GM23338 (cell line): ENCODE results near the gene THRB. TPM values are rescaled to one million over a fixed set of nuclear protein-coding genes. Genes with fewer than 3 reads are reported as not detected.

ENCODE experiments used
- ATAC-seq: fragments of 200-7000 bp; cut with Tn5 transposase; 3 replicates; pipeline ENCODE4 v1.9.1; 2020
- DNase-seq: peaks from one replicate; pipeline ENCODE4 v3.0.0-alpha.2; 2015; ENCODE audit warnings: low spot score
- H2AFZ ChIP-seq: fragments of 200-600 bp; sonication (generic); 2 replicates; pipeline ENCODE4 v1.8.0; 2016; ENCODE audit warnings: antibody characterized with exemption, mild to moderate bottlenecking, moderate library complexity
- H3F3A ChIP-seq: fragments of 200-600 bp; sonication (generic); replicated peaks from 2 replicates; pipeline ENCODE4 v1.8.0; 2017; ENCODE audit warnings: antibody characterized with exemption, mixed run types, low read depth
- H3K27ac ChIP-seq: fragments of 200-600 bp; sonication (generic); 2 replicates; pipeline ENCODE4 v1.6.1; 2016; ENCODE audit warnings: low read depth
- H3K27me3 ChIP-seq: fragments of 200-600 bp; sonication (generic); 2 replicates; pipeline ENCODE4 v1.8.0; 2016; ENCODE audit warnings: mild to moderate bottlenecking, mixed run types, moderate library complexity; ENCODE audit not compliant: insufficient read depth
- H3K36me3 ChIP-seq: fragments of 200-600 bp; sonication (generic); 2 replicates; pipeline ENCODE4 v1.8.0; 2016; ENCODE audit warnings: mild to moderate bottlenecking; ENCODE audit not compliant: insufficient read depth
- H3K4me1 ChIP-seq: fragments of 200-600 bp; sonication (generic); 2 replicates; pipeline ENCODE4 v1.8.0; 2016; ENCODE audit warnings: mild to moderate bottlenecking, moderate library complexity; ENCODE audit not compliant: insufficient read depth
- H3K4me2 ChIP-seq: fragments of 200-600 bp; sonication (generic); 2 replicates; pipeline ENCODE4 v1.7.1; 2017; ENCODE audit warnings: mixed run types
- H3K4me3 ChIP-seq: fragments of 200-600 bp; sonication (generic); 2 replicates; pipeline ENCODE4 v1.6.1; 2016; ENCODE audit warnings: mixed run types
- H3K79me2 ChIP-seq: fragments of 200-600 bp; sonication (generic); replicated peaks from 2 replicates; pipeline ENCODE4 v1.8.0; 2017; ENCODE audit warnings: mild to moderate bottlenecking; ENCODE audit not compliant: insufficient read depth
- H3K9me2 ChIP-seq: fragments of 200-600 bp; sonication (generic); 2 replicates; pipeline ENCODE4 v1.8.0; 2017; ENCODE audit not compliant: insufficient read depth
- H4K20me1 ChIP-seq: fragments of 200-600 bp; sonication (generic); replicated peaks from 2 replicates; pipeline ENCODE4 v1.8.0; 2017; ENCODE audit warnings: mild to moderate bottlenecking; ENCODE audit not compliant: insufficient read depth
- H3K27ac Mint-ChIP-seq: 2 replicates; pipeline ENCODE4 v1.8.0; 2020; ENCODE audit warnings: inconsistent platforms, mild to moderate bottlenecking, moderate library complexity, mixed read lengths
- H3K27me3 Mint-ChIP-seq: 3 replicates; pipeline ENCODE4 v1.8.0; 2022; ENCODE audit warnings: low read depth, mild to moderate bottlenecking, moderate library complexity, mixed read lengths, inconsistent platforms; ENCODE audit not compliant: insufficient read depth, poor library complexity
- H3K36me3 Mint-ChIP-seq: 3 replicates; pipeline ENCODE4 v1.8.0; 2021; ENCODE audit warnings: low read depth, mild to moderate bottlenecking, inconsistent platforms, moderate library complexity, mixed read lengths
- H3K4me1 Mint-ChIP-seq: 3 replicates; pipeline ENCODE4 v1.8.0; 2020; ENCODE audit warnings: mild to moderate bottlenecking, inconsistent platforms, mixed read lengths
- H3K4me3 Mint-ChIP-seq: 3 replicates; pipeline ENCODE4 v1.8.0; 2021; ENCODE audit warnings: moderate library complexity, mild to moderate bottlenecking, inconsistent platforms, mixed read lengths
- H3K9me3 Mint-ChIP-seq: 3 replicates; pipeline ENCODE4 v1.8.0; 2020; ENCODE audit warnings: moderate library complexity, mild to moderate bottlenecking, inconsistent platforms, mixed read lengths
- CREB1 ChIP-seq: fragments of 250-450 bp; sonication (Bioruptor Pico); IDR thresholded peaks from 2 replicates; pipeline ENCODE4 v1.5.0; 2020; ENCODE audit warnings: low read depth, mild to moderate bottlenecking, moderate library complexity
- EZH2 ChIP-seq: fragments of 200-600 bp; sonication (generic); IDR thresholded peaks from one replicate; pipeline ENCODE4 v1.8.0; 2017; ENCODE audit warnings: antibody characterized with exemption, mild to moderate bottlenecking, low read depth; ENCODE audit not compliant: unreplicated experiment
- EZH2phosphoT487 ChIP-seq: fragments of 200-600 bp; sonication (generic); IDR thresholded peaks from one replicate; pipeline ENCODE4 v1.8.1; 2018; ENCODE audit warnings: antibody characterized with exemption; ENCODE audit not compliant: unreplicated experiment
- JUNB ChIP-seq: IDR thresholded peaks from one replicate; pipeline ENCODE4 v1.6.1; 2016; ENCODE audit warnings: antibody characterized with exemption; ENCODE audit not compliant: unreplicated experiment
- NANOG ChIP-seq: IDR thresholded peaks from 2 replicates; pipeline ENCODE4 v1.6.1; 2016; ENCODE audit warnings: antibody characterized with exemption, borderline replicate concordance
- POLR2AphosphoS5 ChIP-seq: IDR thresholded peaks from 2 replicates; pipeline ENCODE4 v1.6.1; 2016; ENCODE audit warnings: antibody characterized with exemption, low read depth
- STAT1 ChIP-seq: IDR thresholded peaks from one replicate; pipeline ENCODE4 v1.6.1; 2016; ENCODE audit warnings: antibody characterized with exemption; ENCODE audit not compliant: unreplicated experiment
- ZNF114 ChIP-seq: fragments of 250-450 bp; sonication (Bioruptor Pico); IDR thresholded peaks from 2 replicates; pipeline ENCODE4 v1.5.0; 2020; ENCODE audit warnings: mild to moderate bottlenecking, moderate library complexity
- polyA plus RNA-seq: library from polyadenylated mRNA; unstranded; fragments of >200 nt; fragmentation: Nextera tagmentation; extraction: Ambion mirVana; gene quantifications from 2 replicates; pipeline ENCODE4 v1.2.1, GENCODE V29; 2016
- total RNA-seq: library from RNA; depleted of rRNA; stranded (reverse); fragments of >200 nt; shearing (Covaris generic); gene quantifications from 2 replicates; pipeline ENCODE4 v1.2.3, GENCODE V29; 2014
- TF ChIP-seq, protein P1 (sequence below): fragments of 250-450 bp; sonication (Bioruptor Pico); IDR thresholded peaks from 2 replicates; pipeline ENCODE4 v1.5.0; 2020; ENCODE audit warnings: mild to moderate bottlenecking, moderate library complexity
- TF ChIP-seq, protein P2 (sequence below), 2 experiments: fragments of 200-600 bp in 1 of 2; sonication (generic) in 1 of 2; conservative IDR thresholded peaks; 2 replicates each; pipeline versions ENCODE4 v1.5.1 to v1.6.1; 2016 to 2017; ENCODE audit warnings: antibody characterized with exemption in 2 of 2, low read depth in 2 of 2, mild to moderate bottlenecking in 2 of 2, moderate library complexity in 1 of 2
- TF ChIP-seq, protein P3 (sequence below): IDR thresholded peaks from one replicate; pipeline ENCODE4 v1.6.1; 2018; ENCODE audit warnings: antibody characterized with exemption; ENCODE audit not compliant: unreplicated experiment

The THRB gene
- total and polyA plus RNA-seq, 2 experiments from 2014 or later: 1.7 to 3.2 TPM

DNA sequence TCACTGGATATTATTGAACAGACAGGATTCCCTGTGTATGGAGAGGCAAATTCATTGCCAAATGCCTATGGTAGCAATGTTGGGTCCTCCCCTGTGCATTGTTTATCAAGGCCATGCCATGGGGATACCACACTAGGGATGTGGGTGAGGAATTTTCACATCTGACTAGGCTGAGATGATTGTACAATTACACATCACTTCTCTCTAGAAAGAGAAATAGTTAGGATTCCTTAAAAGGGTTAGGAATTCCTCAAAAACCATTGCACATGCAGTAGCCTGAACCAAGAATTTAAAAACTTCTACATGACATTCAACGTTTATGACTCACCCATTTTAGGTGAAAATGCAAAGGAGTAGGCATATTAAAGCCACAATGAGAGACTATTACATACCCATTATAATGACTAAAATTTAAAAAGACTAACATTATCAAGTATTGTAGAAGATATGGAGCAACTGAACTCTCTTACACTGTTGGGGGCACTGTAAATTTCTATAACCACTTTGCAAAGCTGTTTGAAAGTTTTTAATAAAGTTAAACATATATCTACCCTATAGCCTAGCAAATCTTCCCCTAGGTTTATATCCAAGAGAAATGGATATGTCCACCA is 175.9 kb downstream of the THRB start (continued):
- TF ChIP-seq, protein P1, sequence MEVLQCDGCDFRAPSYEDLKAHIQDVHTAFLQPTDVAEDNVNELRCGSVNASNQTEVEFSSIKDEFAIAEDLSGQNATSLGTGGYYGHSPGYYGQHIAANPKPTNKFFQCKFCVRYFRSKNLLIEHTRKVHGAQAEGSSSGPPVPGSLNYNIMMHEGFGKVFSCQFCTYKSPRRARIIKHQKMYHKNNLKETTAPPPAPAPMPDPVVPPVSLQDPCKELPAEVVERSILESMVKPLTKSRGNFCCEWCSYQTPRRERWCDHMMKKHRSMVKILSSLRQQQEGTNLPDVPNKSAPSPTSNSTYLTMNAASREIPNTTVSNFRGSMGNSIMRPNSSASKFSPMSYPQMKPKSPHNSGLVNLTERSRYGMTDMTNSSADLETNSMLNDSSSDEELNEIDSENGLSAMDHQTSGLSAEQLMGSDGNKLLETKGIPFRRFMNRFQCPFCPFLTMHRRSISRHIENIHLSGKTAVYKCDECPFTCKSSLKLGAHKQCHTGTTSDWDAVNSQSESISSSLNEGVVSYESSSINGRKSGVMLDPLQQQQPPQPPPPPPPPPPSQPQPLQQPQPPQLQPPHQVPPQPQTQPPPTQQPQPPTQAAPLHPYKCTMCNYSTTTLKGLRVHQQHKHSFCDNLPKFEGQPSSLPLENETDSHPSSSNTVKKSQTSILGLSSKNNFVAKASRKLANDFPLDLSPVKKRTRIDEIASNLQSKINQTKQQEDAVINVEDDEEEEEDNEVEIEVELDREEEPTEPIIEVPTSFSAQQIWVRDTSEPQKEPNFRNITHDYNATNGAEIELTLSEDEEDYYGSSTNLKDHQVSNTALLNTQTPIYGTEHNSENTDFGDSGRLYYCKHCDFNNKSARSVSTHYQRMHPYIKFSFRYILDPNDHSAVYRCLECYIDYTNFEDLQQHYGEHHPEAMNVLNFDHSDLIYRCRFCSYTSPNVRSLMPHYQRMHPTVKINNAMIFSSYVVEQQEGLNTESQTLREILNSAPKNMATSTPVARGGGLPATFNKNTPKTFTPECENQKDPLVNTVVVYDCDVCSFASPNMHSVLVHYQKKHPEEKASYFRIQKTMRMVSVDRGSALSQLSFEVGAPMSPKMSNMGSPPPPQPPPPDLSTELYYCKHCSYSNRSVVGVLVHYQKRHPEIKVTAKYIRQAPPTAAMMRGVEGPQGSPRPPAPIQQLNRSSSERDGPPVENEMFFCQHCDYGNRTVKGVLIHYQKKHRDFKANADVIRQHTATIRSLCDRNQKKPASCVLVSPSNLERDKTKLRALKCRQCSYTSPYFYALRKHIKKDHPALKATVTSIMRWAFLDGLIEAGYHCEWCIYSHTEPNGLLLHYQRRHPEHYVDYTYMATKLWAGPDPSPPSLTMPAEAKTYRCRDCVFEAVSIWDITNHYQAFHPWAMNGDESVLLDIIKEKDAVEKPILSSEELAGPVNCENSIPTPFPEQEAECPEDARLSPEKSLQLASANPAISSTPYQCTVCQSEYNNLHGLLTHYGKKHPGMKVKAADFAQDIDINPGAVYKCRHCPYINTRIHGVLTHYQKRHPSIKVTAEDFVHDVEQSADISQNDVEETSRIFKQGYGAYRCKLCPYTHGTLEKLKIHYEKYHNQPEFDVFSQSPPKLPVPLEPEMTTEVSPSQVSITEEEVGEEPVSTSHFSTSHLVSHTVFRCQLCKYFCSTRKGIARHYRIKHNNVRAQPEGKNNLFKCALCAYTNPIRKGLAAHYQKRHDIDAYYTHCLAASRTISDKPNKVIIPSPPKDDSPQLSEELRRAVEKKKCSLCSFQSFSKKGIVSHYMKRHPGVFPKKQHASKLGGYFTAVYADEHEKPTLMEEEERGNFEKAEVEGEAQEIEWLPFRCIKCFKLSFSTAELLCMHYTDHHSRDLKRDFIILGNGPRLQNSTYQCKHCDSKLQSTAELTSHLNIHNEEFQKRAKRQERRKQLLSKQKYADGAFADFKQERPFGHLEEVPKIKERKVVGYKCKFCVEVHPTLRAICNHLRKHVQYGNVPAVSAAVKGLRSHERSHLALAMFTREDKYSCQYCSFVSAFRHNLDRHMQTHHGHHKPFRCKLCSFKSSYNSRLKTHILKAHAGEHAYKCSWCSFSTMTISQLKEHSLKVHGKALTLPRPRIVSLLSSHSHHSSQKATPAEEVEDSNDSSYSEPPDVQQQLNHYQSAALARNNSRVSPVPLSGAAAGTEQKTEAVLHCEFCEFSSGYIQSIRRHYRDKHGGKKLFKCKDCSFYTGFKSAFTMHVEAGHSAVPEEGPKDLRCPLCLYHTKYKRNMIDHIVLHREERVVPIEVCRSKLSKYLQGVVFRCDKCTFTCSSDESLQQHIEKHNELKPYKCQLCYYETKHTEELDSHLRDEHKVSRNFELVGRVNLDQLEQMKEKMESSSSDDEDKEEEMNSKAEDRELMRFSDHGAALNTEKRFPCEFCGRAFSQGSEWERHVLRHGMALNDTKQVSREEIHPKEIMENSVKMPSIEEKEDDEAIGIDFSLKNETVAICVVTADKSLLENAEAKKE (CRISPR knock-in tag): no peak
- TF ChIP-seq, protein P2, sequence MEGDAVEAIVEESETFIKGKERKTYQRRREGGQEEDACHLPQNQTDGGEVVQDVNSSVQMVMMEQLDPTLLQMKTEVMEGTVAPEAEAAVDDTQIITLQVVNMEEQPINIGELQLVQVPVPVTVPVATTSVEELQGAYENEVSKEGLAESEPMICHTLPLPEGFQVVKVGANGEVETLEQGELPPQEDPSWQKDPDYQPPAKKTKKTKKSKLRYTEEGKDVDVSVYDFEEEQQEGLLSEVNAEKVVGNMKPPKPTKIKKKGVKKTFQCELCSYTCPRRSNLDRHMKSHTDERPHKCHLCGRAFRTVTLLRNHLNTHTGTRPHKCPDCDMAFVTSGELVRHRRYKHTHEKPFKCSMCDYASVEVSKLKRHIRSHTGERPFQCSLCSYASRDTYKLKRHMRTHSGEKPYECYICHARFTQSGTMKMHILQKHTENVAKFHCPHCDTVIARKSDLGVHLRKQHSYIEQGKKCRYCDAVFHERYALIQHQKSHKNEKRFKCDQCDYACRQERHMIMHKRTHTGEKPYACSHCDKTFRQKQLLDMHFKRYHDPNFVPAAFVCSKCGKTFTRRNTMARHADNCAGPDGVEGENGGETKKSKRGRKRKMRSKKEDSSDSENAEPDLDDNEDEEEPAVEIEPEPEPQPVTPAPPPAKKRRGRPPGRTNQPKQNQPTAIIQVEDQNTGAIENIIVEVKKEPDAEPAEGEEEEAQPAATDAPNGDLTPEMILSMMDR (conservative IDR thresholded peaks at IDR 0.05; ENCODE audit: low read depth in 2 of 2): no peak
- TF ChIP-seq POLR2AphosphoS5: no peak
- TF ChIP-seq JUNB: no peak

DNA sequence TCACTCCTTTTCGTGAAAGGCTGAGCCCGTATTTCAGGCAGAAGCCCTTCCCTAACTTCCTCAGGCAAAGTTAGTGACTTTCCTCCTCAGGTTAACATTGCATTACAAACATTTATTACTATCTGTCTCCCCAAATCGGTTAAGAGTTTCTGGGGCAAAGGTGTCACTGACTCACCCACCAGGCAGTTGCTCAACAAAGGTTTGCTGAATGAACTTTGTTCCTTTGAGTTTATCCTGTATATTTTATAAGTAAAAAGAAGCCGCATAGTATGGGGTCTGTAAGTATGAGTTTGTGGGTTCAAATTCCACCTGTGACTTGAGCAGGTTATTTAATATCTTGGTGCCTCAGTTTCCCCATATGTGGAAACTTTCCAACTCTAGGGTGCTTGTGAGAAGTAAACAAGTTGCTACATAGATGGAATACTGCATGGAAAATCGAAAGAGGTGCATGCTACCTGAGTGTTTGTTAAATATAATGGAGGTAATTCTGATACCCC is 177.7 kb downstream of the THRB start:
- DNase-seq (no peak), ATAC-seq (no peak)
- Mint-ChIP-seq H3K27ac (no peak overlapping the region), H3K36me3 (no peaks in the 10 kb centered on the region), H3K4me3 (no peak overlapping the region), H3K9me3 (no peaks in the 10 kb centered on the region), H3K4me1 (no peaks in the 10 kb centered on the region), H3K27me3 (peaks cover 3% of the 10 kb centered on the region)
- Histone ChIP-seq H3K9me2 (0 out of 2 replicates have a peak, but pooled peaks cover 3% of the 10 kb centered on the region), H3K36me3 (no peaks in the 10 kb centered on the region), H3F3A (no peaks in the 10 kb centered on the region), H4K20me1 (no peaks in the 10 kb centered on the region), H3K4me3 (no peak overlapping the region), H3K27me3 (no peaks in the 10 kb centered on the region), H3K79me2 (no peaks in the 10 kb centered on the region), H3K27ac (no peak overlapping the region), H3K4me2 (no peak overlapping the region), H3K4me1 (no peaks in the 10 kb centered on the region), H2AFZ (no peak overlapping the region)
- no peak for TF ChIP-seq EZH2phosphoT487
- TF ChIP-seq, protein P2 (conservative IDR thresholded peaks at IDR 0.05; ENCODE audit: low read depth in 2 of 2): no peak
- TF ChIP-seq, protein P3, sequence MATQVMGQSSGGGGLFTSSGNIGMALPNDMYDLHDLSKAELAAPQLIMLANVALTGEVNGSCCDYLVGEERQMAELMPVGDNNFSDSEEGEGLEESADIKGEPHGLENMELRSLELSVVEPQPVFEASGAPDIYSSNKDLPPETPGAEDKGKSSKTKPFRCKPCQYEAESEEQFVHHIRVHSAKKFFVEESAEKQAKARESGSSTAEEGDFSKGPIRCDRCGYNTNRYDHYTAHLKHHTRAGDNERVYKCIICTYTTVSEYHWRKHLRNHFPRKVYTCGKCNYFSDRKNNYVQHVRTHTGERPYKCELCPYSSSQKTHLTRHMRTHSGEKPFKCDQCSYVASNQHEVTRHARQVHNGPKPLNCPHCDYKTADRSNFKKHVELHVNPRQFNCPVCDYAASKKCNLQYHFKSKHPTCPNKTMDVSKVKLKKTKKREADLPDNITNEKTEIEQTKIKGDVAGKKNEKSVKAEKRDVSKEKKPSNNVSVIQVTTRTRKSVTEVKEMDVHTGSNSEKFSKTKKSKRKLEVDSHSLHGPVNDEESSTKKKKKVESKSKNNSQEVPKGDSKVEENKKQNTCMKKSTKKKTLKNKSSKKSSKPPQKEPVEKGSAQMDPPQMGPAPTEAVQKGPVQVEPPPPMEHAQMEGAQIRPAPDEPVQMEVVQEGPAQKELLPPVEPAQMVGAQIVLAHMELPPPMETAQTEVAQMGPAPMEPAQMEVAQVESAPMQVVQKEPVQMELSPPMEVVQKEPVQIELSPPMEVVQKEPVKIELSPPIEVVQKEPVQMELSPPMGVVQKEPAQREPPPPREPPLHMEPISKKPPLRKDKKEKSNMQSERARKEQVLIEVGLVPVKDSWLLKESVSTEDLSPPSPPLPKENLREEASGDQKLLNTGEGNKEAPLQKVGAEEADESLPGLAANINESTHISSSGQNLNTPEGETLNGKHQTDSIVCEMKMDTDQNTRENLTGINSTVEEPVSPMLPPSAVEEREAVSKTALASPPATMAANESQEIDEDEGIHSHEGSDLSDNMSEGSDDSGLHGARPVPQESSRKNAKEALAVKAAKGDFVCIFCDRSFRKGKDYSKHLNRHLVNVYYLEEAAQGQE: no peak
- TF ChIP-seq POLR2AphosphoS5: no peak
- no peak for TF ChIP-seq CREB1 (CRISPR knock-in tag)
- TF ChIP-seq EZH2: no peak
- TF ChIP-seq STAT1: no peak
- no peak for TF ChIP-seq NANOG
- no peak for TF ChIP-seq ZNF114
